Smooth muscle cell (in vitro differentiated cells): ENCODE data around the gene SRPK2. TPM values are rescaled to one million over a fixed set of nuclear protein-coding genes. Genes with fewer than 3 reads are reported as not detected.
"Not testable (repeated sequence)": the region's sequence is repeated elsewhere in the genome, so short reads cannot be mapped to it uniquely, and the experiment has no call there.

Experiments
- DNase-seq: peaks from one replicate; lab custom pipeline; 2025; ENCODE audit not compliant: unreplicated experiment; lab: John Stamatoyannopoulos, UW
- H2AFZ ChIP-seq: fragments of 200-600 bp; sonication (generic); 2 replicates; pipeline ENCODE4 v1.6.0; 2016; ENCODE audit warnings: antibody characterized with exemption, low read depth, mild to moderate bottlenecking
- H3F3A ChIP-seq: fragments of 200-600 bp; sonication (generic); 2 replicates; pipeline ENCODE4 v1.6.0; 2017; ENCODE audit warnings: antibody characterized with exemption, low read depth
- H3K27ac ChIP-seq: fragments of 200-600 bp; sonication (generic); 2 replicates; pipeline ENCODE4 v1.5.1; 2016; ENCODE audit warnings: low read depth, mild to moderate bottlenecking
- H3K27me3 ChIP-seq: fragments of 200-600 bp; sonication (generic); 2 replicates; pipeline ENCODE4 v1.6.1; 2016; ENCODE audit warnings: low read depth, mild to moderate bottlenecking
- H3K36me3 ChIP-seq: fragments of 200-600 bp; sonication (generic); 2 replicates; pipeline ENCODE4 v1.5.1; 2016; ENCODE audit warnings: low read depth
- H3K4me1 ChIP-seq: fragments of 200-600 bp; sonication (generic); 2 replicates; pipeline ENCODE4 v1.5.1; 2016; ENCODE audit warnings: low read depth
- H3K4me2 ChIP-seq: fragments of 200-600 bp; sonication (generic); 2 replicates; pipeline ENCODE4 v1.6.0; 2016; ENCODE audit warnings: mild to moderate bottlenecking
- H3K4me3 ChIP-seq: fragments of 200-600 bp; sonication (generic); 2 replicates; pipeline ENCODE4 v1.5.1; 2016; ENCODE audit warnings: mild to moderate bottlenecking
- H3K79me2 ChIP-seq: fragments of 200-600 bp; sonication (generic); 2 replicates; pipeline ENCODE4 v1.6.0; 2016; ENCODE audit warnings: low read depth, mild to moderate bottlenecking
- H3K9ac ChIP-seq: fragments of 200-600 bp; sonication (generic); 2 replicates; pipeline ENCODE4 v1.6.0; 2016; ENCODE audit warnings: low read depth
- H3K9me3 ChIP-seq: fragments of 200-600 bp; sonication (generic); replicated peaks from 2 replicates; pipeline ENCODE4 v1.5.1; 2016; ENCODE audit warnings: low read depth
- H4K20me1 ChIP-seq: fragments of 200-600 bp; sonication (generic); 2 replicates; pipeline ENCODE4 v1.6.0; 2016; ENCODE audit warnings: low read depth
- CTCF ChIP-seq: fragments of 200-600 bp; sonication (generic); IDR thresholded peaks from 2 replicates; pipeline ENCODE4 v1.5.1; 2017; ENCODE audit warnings: borderline replicate concordance, mild to moderate bottlenecking, antibody characterized with exemption; ENCODE audit not compliant: insufficient read depth, poor library complexity, severe bottlenecking
- WGBS: methylation state at CpG from one replicate; pipeline ENCODE4 v1.1.7; 2016; ENCODE audit warnings: low lambda C conversion rate; 5-methylcytosine and 5-hydroxymethylcytosine counted together
- polyA plus RNA-seq: library from polyadenylated mRNA; unstranded; fragments of >200 nt; fragmentation: Nextera tagmentation; extraction: Ambion mirVana; gene quantifications from 2 replicates; pipeline ENCODE4 v1.2.1, GENCODE V29; 2016
- total RNA-seq: library from RNA; depleted of rRNA; stranded (reverse); fragments of >200 nt; gene quantifications from 2 replicates; pipeline ENCODE4 v1.2.3, GENCODE V29; 2014

Gene SRPK2
- total RNA-seq (28.0 and 39.2 TPM in 2 replicates), polyA plus RNA-seq (21.9 and 37.5 TPM in 2 replicates)

GRCh38 chr7:105388356-105389087 lies at the start of gene SRPK2:
SRPK2 (minus strand) TSS chr7:105388921.
- Histone ChIP-seq H3K9me3 (no peaks in the 10 kb centered on the region), H4K20me1 (peaks cover 40% of the 10 kb centered on the region), H3K4me2 (peak within 1 kb of the TSS; percentile 98), H3K79me2 (peaks cover 39% of the 10 kb centered on the region), H3K9ac (peak within 1 kb of the TSS; percentile 77), H3K27me3 (no peaks in the 10 kb centered on the region), H3K27ac (no peak within 1 kb of the TSS), H3F3A (peaks cover 8% of the 10 kb centered on the region), H2AFZ (peak within 1 kb of the TSS; percentile 99), H3K36me3 (no peaks in the 10 kb centered on the region), H3K4me3 (peak within 1 kb of the TSS; percentile 94), H3K4me1 (peaks cover 6% of the 10 kb centered on the region)
- WGBS, result under 1% methylated on average over 27 of the region's 113 CpGs
- TF ChIP-seq CTCF, result no peak
- DNase-seq, result peak; percentile 56

DNA sequence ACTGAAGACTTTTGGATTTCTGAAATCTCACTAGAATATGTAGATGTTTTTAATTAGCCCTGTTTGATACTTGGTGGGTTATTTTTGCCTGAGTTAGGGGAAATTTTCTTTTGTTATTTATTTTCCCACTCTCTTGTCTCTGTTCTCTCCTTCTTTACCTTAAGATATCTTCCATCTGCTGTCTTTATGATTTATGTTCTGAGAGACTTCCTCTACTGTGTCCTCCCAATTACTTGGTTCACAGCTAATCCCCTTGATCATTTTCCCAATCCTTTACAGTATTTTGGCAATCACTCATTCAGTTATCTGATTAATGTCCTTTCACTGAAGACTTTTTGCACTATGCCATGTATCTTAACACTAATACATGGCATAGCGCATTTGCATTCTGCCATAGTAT lies 49.5 kb upstream of the SRPK2 start:
- WGBS, result 100% methylated on average over 1 of the region's 1 CpG
- no peaks in the 10 kb centered on the region for H3K79me2 ChIP-seq
- no peaks in the 10 kb centered on the region for H3K36me3 ChIP-seq
- H3F3A ChIP-seq, result no peaks in the 10 kb centered on the region
- no peak overlapping the region for H3K4me2 ChIP-seq
- no peak overlapping the region for H3K4me3 ChIP-seq
- H3K9me3 ChIP-seq, result no peaks in the 10 kb centered on the region
- H3K4me1 ChIP-seq, result no peaks in the 10 kb centered on the region
- DNase-seq, result no peak
- H2AFZ ChIP-seq, result no peak overlapping the region
- peak overlapping the region; percentile 40 for H3K27ac ChIP-seq
- TF ChIP-seq CTCF, result no peak
- H4K20me1 ChIP-seq, result no peaks in the 10 kb centered on the region
- H3K9ac ChIP-seq, result no peak overlapping the region
- H3K27me3 ChIP-seq, result no peaks in the 10 kb centered on the region

DNA sequence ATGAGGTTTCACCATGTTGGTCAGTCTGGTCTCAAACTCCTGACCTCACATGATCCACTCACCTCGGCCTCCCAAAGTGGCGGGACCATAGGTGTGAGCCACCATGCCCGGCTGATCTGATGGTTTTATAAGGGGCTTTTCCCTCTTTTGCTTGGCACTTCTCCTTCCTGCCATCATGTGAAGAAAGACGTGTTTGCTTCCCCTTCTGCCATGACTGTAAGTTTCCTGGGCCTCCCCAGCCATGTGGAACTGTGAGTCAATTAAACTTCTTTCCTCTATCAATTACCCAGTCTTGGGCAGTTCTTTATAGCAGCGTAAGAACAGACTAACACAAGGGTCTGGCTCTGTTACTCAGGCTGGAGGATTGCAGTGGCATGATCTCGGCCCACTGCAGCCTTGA lies 48.6 kb upstream of the SRPK2 start:
- not testable (repeated sequence) for H3K36me3 ChIP-seq, H3K9ac ChIP-seq, H3K27ac ChIP-seq, DNase-seq, H4K20me1 ChIP-seq, H3K4me1 ChIP-seq, H3K4me2 ChIP-seq, H3F3A ChIP-seq, H3K9me3 ChIP-seq, H3K79me2 ChIP-seq, H3K4me3 ChIP-seq, H3K27me3 ChIP-seq, H2AFZ ChIP-seq
- 92% methylated on average over 6 of the region's 6 CpGs for WGBS

DNA sequence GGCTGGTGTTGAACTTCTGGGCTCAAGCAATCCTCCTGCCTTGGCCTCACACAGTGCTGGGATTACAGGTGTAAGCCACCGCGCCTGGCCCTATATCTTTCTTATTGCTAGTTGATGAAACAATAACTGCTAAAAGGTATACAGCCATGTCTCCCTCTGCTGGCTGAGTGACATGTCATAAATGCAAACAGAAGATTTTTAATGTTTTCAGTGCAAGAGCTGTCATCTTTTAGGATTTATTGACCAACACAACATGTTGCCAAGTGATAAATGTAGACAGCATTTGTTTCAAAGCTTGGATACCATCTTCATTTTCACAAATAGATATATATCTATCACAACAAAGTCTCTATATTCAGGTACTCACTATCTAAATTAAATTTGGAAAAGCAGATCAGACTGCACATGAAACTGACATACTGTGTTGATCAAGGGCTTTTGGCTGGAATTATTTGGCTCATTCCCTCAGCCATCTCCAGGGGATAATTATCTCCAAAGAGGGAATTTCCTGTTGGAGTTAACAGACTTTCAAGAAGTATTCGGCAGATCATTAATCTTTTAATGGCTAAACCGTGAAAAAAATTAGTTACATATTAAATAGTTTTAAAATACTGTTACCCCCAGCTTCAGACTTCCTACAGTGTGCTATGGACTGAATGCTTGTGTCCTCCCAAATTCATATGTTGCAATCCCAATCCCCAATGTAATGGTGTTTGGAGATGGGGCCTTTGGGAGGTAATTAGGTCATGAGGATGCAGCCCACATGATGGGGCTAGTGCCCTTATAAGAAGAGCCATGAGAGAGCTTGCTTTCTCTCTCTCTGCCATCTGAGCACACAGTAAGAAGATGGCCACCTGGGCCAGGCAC lies 41.3 kb upstream of the SRPK2 start:
- Histone ChIP-seq H3K4me3 (no peak overlapping the region), H3K36me3 (no peaks in the 10 kb centered on the region), H3K4me1 (no peaks in the 10 kb centered on the region), H3K27ac (no peak overlapping the region), H4K20me1 (no peaks in the 10 kb centered on the region), H3K79me2 (no peaks in the 10 kb centered on the region), H2AFZ (no peak overlapping the region), H3K9me3 (no peaks in the 10 kb centered on the region), H3K4me2 (no peak overlapping the region), H3K27me3 (no peaks in the 10 kb centered on the region), H3K9ac (no peak overlapping the region), H3F3A (no peaks in the 10 kb centered on the region)
- no peak for DNase-seq
- whole genome bisulfite sequencing, result 78% methylated on average over 4 of the region's 4 CpGs
- TF ChIP-seq CTCF, result peak; percentile 40
